SHP77 (cell line): ENCODE results near the gene NEDD4L.
A peak's percentile ranks its signal among the peaks of the same experiment; 100 is the strongest.

Source experiments
- DNase-seq, 2 experiments: peaks; one replicate each; lab custom pipeline; 2025; lab: John Stamatoyannopoulos, UW

NEDD4L gene

GRCh38 chr18:58181988-58182387 is 138.0 kb downstream of the NEDD4L start:
- DNase-seq, result no peak

GRCh38 chr18:58183226-58183625 is 139.2 kb downstream of the NEDD4L start:
- DNase-seq, result no peak

- DNase-seq, result no peak
Observed at GRCh38 chr18:58186258-58186948, 142.4 kb downstream of the NEDD4L start.

- no peak for DNase-seq
Observed at GRCh38 chr18:58187674-58188073, 143.6 kb downstream of the NEDD4L start.

GRCh38 chr18:58188996-58189395 is 145.0 kb downstream of the NEDD4L start:
- DNase-seq, result no peak

GRCh38 chr18:58190842-58191530 is 147.0 kb downstream of the NEDD4L start:
- DNase-seq, result no peak

GRCh38 chr18:58191626-58192025 is 147.6 kb downstream of the NEDD4L start:
- no peak for DNase-seq

- no peak for DNase-seq
Observed at GRCh38 chr18:58192519-58192918, 148.5 kb downstream of the NEDD4L start.

GRCh38 chr18:58194028-58194427 is 150.0 kb downstream of the NEDD4L start:
- DNase-seq, result no peak

GRCh38 chr18:58195278-58195765 is 151.3 kb downstream of the NEDD4L start:
- DNase-seq, result peak; percentile 18 to 47

GRCh38 chr18:58196164-58196563 is 152.1 kb downstream of the NEDD4L start:
- DNase-seq, result no peak

- no peak for DNase-seq
Observed at GRCh38 chr18:58196881-58197872, 153.2 kb downstream of the NEDD4L start.

- no peak for DNase-seq
Observed at GRCh38 chr18:58201268-58201667, 157.2 kb downstream of the NEDD4L start.

- peak; percentile 40 to 48 for DNase-seq
Observed at GRCh38 chr18:58201733-58202730, 158.0 kb downstream of the NEDD4L start.

GRCh38 chr18:58204776-58205442 is 160.9 kb downstream of the NEDD4L start:
- peak in 1 of 2 experiments; percentile 14 for DNase-seq

- DNase-seq, result peak in 1 of 2 experiments; percentile 18
Observed at GRCh38 chr18:58205443-58206160, 161.6 kb downstream of the NEDD4L start.

- DNase-seq, result no peak
Observed at GRCh38 chr18:58207520-58208152, 163.6 kb downstream of the NEDD4L start.

- no peak for DNase-seq
Observed at GRCh38 chr18:58208207-58208932, 164.3 kb downstream of the NEDD4L start.
